HG03045 (cell line): Measurements from ENCODE around the gene CD14.
"Not testable (repeated sequence)": the region's sequence is repeated elsewhere in the genome, so short reads cannot be mapped to it uniquely, and the experiment has no call there.

Experiments used
- ATAC-seq: cut with Tn5 transposase; IDR thresholded peaks from one replicate; pipeline ENCODE4 v1.9.1; 2021; ENCODE audit warnings: mild to moderate bottlenecking, moderate library complexity; ENCODE audit not compliant: unreplicated experiment

The CD14 gene

GRCh38 chr5:140598836-140599235 is 34.1 kb downstream of the CD14 start:
- ATAC-seq, result no peak

GRCh38 chr5:140596321-140596741 is 36.6 kb downstream of the CD14 start:
- ATAC-seq, result no peak

GRCh38 chr5:140595538-140596300 is 37.3 kb downstream of the CD14 start:
- no peak for ATAC-seq

DNA sequence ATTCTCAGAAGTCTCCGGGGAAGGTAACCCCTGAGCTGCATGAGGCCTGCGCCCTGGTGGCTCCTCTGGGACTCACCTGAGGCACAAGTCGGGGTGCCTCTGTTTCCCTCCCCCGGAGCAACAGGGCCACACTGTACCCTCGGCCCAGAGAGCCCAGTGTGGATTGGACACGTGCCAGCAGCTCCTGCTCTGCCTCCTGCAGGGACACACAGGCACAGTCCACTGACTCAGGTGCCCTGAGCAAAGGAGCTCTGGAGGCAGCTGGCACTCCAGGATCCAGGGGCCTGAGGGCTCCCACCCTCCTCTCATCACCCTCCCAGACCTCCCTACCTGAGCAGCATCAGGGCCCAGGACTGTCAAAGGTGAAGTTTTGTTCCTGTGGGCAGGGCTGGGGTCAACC is 38.8 kb downstream of the CD14 start:
- no peak for ATAC-seq

DNA sequence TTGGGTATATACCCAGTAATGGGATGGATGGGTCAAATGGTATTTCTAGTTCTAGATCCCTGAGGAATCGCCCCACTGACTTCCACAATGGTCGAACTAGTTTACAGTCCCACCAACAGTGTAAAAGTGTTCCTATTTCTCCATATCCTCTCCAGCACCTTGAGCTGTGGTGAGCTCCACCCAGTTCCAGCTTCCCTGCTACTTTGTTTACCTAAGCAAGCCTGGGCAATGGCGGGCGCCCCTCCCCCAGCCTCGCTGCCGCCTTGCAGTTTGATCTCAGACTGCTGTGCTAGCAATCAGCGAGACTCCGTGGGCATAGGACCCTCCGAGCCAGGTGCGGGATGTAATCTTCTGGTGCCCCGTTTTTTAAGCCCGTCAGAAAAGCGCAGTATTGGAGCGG is 39.9 kb downstream of the CD14 start:
- not testable (repeated sequence) for ATAC-seq

DNA sequence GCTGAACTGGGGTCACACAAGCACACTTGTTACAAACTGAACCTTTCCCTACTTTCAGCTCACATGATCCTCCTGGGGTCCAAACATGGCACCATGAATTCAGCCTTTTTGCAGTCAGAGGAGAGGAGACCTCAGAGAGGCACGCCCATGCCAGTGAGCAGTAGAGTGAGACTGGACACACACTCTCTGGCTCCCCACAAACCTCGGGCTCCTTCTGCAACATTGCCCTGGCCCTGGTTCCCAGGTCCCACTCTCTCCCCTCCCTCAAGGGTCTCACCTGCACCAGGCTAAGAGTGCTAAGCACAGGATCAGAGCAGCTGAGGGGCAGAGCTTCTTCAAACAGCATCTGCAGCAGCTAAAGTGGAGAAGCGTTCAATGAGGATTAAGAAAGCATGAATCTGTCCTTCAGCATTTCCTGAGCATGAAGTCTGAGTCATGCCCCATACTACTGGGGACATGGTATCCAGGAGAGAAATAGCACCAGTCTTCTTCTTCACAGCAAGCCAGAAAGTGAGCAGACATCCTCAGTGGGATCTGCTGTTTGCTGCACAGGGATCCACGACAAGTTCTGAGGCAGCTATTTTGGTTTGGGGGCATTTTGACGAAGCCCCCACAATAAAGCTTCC is 41.1 kb downstream of the CD14 start:
- ATAC-seq, result no peak

GRCh38 chr5:140590861-140591260 is 42.1 kb downstream of the CD14 start:
- ATAC-seq, result no peak

GRCh38 chr5:140588311-140589070 is 44.5 kb downstream of the CD14 start:
- ATAC-seq, result no peak

GRCh38 chr5:140587495-140587894 is 45.5 kb downstream of the CD14 start:
- ATAC-seq, result no peak
